WTC11 (cell line): Measurements from ENCODE around the gene CNOT10. TPM values are rescaled to one million over a fixed set of nuclear protein-coding genes. Genes with fewer than 3 reads are reported as not detected.

ENCODE experiments used
- ATAC-seq: fragments of 200-7000 bp; cut with Tn5 transposase; 2 replicates; pipeline ENCODE4 v1.10.0; 2021; ENCODE audit warnings: mild to moderate bottlenecking, moderate library complexity
- CTCF ChIA-PET: fragments of 300-600 bp; sonication (Branson Sonifier 250); formaldehyde crosslinking; loops from one replicate; lab custom pipeline; 2021; ENCODE audit warnings: antibody characterized with exemption; lab: Charles Lee
- POLR2A ChIA-PET: fragments of 350-600 bp; sonication (Branson Sonifier 250); formaldehyde crosslinking; loops from one replicate; lab custom pipeline; 2021; ENCODE audit warnings: antibody characterized with exemption; lab: Charles Lee
- DNase-seq: peaks from one replicate; pipeline ENCODE4 v3.0.0; 2021; ENCODE audit warnings: low spot score
- H3K27ac Mint-ChIP-seq: 2 replicates; pipeline ENCODE4 v1.8.0; 2021; ENCODE audit warnings: mixed read lengths
- H3K27me3 Mint-ChIP-seq: 2 replicates; pipeline ENCODE4 v1.8.0; 2021; ENCODE audit warnings: low read depth, mild to moderate bottlenecking, moderate library complexity, mixed read lengths
- H3K36me3 Mint-ChIP-seq: 2 replicates; pipeline ENCODE4 v1.8.0; 2021; ENCODE audit warnings: mixed read lengths
- H3K4me1 Mint-ChIP-seq: 2 replicates; pipeline ENCODE4 v1.8.0; 2022; ENCODE audit warnings: mixed read lengths
- H3K4me3 Mint-ChIP-seq: 2 replicates; pipeline ENCODE4 v1.8.0; 2021; ENCODE audit warnings: mild to moderate bottlenecking, moderate library complexity, mixed read lengths
- H3K9me3 Mint-ChIP-seq: 2 replicates; pipeline ENCODE4 v1.8.0; 2021; ENCODE audit warnings: mixed read lengths
- ATF1 ChIP-seq: sonication (generic); formaldehyde crosslinking; IDR thresholded peaks from 2 replicates; pipeline ENCODE4 v1.8.1; 2023; ENCODE audit warnings: mild to moderate bottlenecking, moderate library complexity, missing genetic modification reagents
- FOXK1 ChIP-seq: sonication (generic); formaldehyde crosslinking; IDR thresholded peaks from 2 replicates; pipeline ENCODE4 v1.8.0; 2022; ENCODE audit warnings: mild to moderate bottlenecking, moderate library complexity, missing genetic modification reagents
- GRHL2 ChIP-seq: fragments of 250-450 bp; sonication (Bioruptor Pico); IDR thresholded peaks from 2 replicates; pipeline ENCODE4 v1.8.0; 2022; ENCODE audit warnings: mild to moderate bottlenecking, moderate library complexity; ENCODE audit not compliant: insufficient replicate concordance, severe bottlenecking
- IRF2 ChIP-seq: sonication (generic); formaldehyde crosslinking; IDR thresholded peaks from 2 replicates; pipeline ENCODE4 v1.8.0; 2022; ENCODE audit warnings: low read depth, missing genetic modification reagents, borderline replicate concordance
- JUN ChIP-seq: sonication (generic); formaldehyde crosslinking; IDR thresholded peaks from 2 replicates; pipeline ENCODE4 v1.8.0; 2023; ENCODE audit warnings: mild to moderate bottlenecking, missing genetic modification reagents
- KAT7 ChIP-seq: sonication (generic); formaldehyde crosslinking; IDR thresholded peaks from 2 replicates; pipeline ENCODE4 v1.8.1; 2023; ENCODE audit warnings: missing genetic modification reagents, mild to moderate bottlenecking, borderline replicate concordance
- MYBL2 ChIP-seq: sonication (generic); formaldehyde crosslinking; IDR thresholded peaks from 2 replicates; pipeline ENCODE4 v1.8.1; 2023; ENCODE audit warnings: mild to moderate bottlenecking, moderate library complexity, missing genetic modification reagents
- NFATC4 ChIP-seq: fragments of 250-450 bp; sonication (Bioruptor Pico); IDR thresholded peaks from 2 replicates; pipeline ENCODE4 v1.9.0; 2021; ENCODE audit warnings: mild to moderate bottlenecking
- NFYB ChIP-seq: sonication (generic); formaldehyde crosslinking; conservative IDR thresholded peaks from 2 replicates; pipeline ENCODE4 v1.8.0; 2022; ENCODE audit warnings: low read depth, missing genetic modification reagents
- TP53 ChIP-seq: sonication (generic); formaldehyde crosslinking; IDR thresholded peaks from 2 replicates; pipeline ENCODE4 v1.8.1; 2023; ENCODE audit warnings: mild to moderate bottlenecking, missing genetic modification reagents
- ZNF121 ChIP-seq: sonication (generic); formaldehyde crosslinking; IDR thresholded peaks from 2 replicates; pipeline ENCODE4 v1.8.0; 2023; ENCODE audit warnings: missing genetic modification reagents
- ZNF671 ChIP-seq: fragments of 250-450 bp; sonication (Bioruptor Pico); IDR thresholded peaks from 2 replicates; pipeline ENCODE4 v1.8.0; 2021; ENCODE audit warnings: mild to moderate bottlenecking
- total RNA-seq: library from RNA; stranded (reverse); gene quantifications from 3 replicates; pipeline ENCODE4 v1.2.3, GENCODE V29; 2021
- TF ChIP-seq, protein P1 (sequence below): sonication (generic); formaldehyde crosslinking; IDR thresholded peaks from 2 replicates; pipeline ENCODE4 v1.8.0; 2023; ENCODE audit warnings: missing genetic modification reagents, mild to moderate bottlenecking, borderline replicate concordance
- TF ChIP-seq, protein P2 (sequence below): sonication (generic); formaldehyde crosslinking; IDR thresholded peaks from 2 replicates; pipeline ENCODE4 v1.8.1; 2022; ENCODE audit warnings: mild to moderate bottlenecking, moderate library complexity, missing genetic modification reagents
- TF ChIP-seq, protein P3 (sequence below): sonication (generic); formaldehyde crosslinking; IDR thresholded peaks from 2 replicates; pipeline ENCODE4 v1.8.0; 2022; ENCODE audit warnings: mild to moderate bottlenecking, missing genetic modification reagents
- TF ChIP-seq, protein P4 (sequence below): sonication (generic); formaldehyde crosslinking; IDR thresholded peaks from 2 replicates; pipeline ENCODE4 v1.8.1; 2022; ENCODE audit warnings: low read depth, missing genetic modification reagents, borderline replicate concordance
- TF ChIP-seq, protein P5 (sequence below): sonication (generic); formaldehyde crosslinking; IDR thresholded peaks from 2 replicates; pipeline ENCODE4 v1.8.0; 2022; ENCODE audit warnings: mild to moderate bottlenecking, missing genetic modification reagents
- TF ChIP-seq, protein P6 (sequence below): fragments of 250-450 bp; sonication (Bioruptor Pico); IDR thresholded peaks from 2 replicates; pipeline ENCODE4 v1.9.0; 2021; ENCODE audit warnings: mild to moderate bottlenecking
- TF ChIP-seq, protein P7 (sequence below): sonication (generic); formaldehyde crosslinking; IDR thresholded peaks from 2 replicates; pipeline ENCODE4 v1.8.1; 2023; ENCODE audit warnings: mild to moderate bottlenecking, missing genetic modification reagents, borderline replicate concordance

Gene CNOT10
- total RNA-seq, 1 experiment from 2014 or later: 38.7 TPM

DNA sequence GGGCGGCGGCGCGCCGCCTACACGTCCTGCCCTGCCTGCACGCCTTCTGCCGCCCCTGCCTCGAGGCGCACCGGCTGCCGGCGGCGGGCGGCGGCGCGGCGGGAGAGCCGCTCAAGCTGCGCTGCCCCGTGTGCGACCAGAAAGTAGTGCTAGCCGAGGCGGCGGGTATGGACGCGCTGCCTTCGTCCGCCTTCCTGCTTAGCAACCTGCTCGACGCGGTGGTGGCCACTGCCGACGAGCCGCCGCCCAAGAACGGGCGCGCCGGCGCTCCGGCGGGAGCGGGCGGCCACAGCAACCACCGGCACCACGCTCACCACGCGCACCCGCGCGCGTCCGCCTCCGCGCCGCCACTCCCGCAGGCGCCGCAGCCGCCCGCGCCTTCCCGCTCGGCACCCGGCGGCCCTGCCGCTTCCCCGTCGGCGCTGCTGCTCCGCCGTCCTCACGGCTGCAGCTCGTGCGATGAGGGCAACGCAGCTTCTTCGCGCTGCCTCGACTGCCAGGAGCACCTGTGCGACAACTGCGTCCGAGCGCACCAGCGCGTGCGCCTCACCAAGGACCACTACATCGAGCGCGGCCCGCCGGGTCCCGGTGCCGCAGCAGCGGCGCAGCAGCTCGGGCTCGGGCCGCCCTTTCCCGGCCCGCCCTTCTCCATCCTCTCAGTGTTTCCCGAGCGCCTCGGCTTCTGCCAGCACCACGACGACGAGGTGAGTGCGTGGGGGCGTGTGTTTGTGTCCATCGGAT, 133.4 kb downstream of the CNOT10 start:
- Mint-ChIP-seq H3K27me3 (peaks cover 7% of the 10 kb centered on the region; the same call in 1 of the 2 replicates), H3K4me1 (peaks cover 44% of the 10 kb centered on the region), H3K36me3 (peaks cover 51% of the 10 kb centered on the region), H3K9me3 (no peaks in the 10 kb centered on the region), H3K27ac (peak overlapping the region; percentile 96), H3K4me3 (peak overlapping the region; percentile 100)
- DNase-seq (no peak), ATAC-seq (no peak)
- ChIA-PET POLR2A (interaction anchor here (3.4 kb wide), 1 partner anchor 38 kb away, joined by 34 read pairs; no protein-coding TSS in a partner anchor), CTCF (no interaction called here)
- TF ChIP-seq, protein P1, sequence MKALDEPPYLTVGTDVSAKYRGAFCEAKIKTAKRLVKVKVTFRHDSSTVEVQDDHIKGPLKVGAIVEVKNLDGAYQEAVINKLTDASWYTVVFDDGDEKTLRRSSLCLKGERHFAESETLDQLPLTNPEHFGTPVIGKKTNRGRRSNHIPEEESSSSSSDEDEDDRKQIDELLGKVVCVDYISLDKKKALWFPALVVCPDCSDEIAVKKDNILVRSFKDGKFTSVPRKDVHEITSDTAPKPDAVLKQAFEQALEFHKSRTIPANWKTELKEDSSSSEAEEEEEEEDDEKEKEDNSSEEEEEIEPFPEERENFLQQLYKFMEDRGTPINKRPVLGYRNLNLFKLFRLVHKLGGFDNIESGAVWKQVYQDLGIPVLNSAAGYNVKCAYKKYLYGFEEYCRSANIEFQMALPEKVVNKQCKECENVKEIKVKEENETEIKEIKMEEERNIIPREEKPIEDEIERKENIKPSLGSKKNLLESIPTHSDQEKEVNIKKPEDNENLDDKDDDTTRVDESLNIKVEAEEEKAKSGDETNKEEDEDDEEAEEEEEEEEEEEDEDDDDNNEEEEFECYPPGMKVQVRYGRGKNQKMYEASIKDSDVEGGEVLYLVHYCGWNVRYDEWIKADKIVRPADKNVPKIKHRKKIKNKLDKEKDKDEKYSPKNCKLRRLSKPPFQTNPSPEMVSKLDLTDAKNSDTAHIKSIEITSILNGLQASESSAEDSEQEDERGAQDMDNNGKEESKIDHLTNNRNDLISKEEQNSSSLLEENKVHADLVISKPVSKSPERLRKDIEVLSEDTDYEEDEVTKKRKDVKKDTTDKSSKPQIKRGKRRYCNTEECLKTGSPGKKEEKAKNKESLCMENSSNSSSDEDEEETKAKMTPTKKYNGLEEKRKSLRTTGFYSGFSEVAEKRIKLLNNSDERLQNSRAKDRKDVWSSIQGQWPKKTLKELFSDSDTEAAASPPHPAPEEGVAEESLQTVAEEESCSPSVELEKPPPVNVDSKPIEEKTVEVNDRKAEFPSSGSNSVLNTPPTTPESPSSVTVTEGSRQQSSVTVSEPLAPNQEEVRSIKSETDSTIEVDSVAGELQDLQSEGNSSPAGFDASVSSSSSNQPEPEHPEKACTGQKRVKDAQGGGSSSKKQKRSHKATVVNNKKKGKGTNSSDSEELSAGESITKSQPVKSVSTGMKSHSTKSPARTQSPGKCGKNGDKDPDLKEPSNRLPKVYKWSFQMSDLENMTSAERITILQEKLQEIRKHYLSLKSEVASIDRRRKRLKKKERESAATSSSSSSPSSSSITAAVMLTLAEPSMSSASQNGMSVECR: peak; percentile 42; the same call in 1 of the 2 replicates
- TF ChIP-seq GRHL2 (CRISPR knock-in tag) (no peak), ZNF671 (CRISPR knock-in tag) (no peak), KAT7 (CRISPR knock-in tag) (peak; percentile 99), NFATC4 (CRISPR knock-in tag) (no peak), IRF2 (CRISPR knock-in tag) (0 out of 2 replicates have a peak, but pooled peaks have one; percentile 50), JUN (CRISPR knock-in tag) (peak; percentile 43; the same call in 1 of the 2 replicates), MYBL2 (peak; percentile 51; the same call in 1 of the 2 replicates), ATF1 (CRISPR knock-in tag) (peak; percentile 87), NFYB (0 out of 2 replicates have a peak, but pooled peaks have one; percentile 25), ZNF121 (CRISPR knock-in tag) (no peak), FOXK1 (CRISPR knock-in tag) (0 out of 2 replicates have a peak, but pooled peaks have one; percentile 11), TP53 (CRISPR knock-in tag) (0 out of 2 replicates have a peak, but pooled peaks have one; percentile 15)
- TF ChIP-seq, protein P2, sequence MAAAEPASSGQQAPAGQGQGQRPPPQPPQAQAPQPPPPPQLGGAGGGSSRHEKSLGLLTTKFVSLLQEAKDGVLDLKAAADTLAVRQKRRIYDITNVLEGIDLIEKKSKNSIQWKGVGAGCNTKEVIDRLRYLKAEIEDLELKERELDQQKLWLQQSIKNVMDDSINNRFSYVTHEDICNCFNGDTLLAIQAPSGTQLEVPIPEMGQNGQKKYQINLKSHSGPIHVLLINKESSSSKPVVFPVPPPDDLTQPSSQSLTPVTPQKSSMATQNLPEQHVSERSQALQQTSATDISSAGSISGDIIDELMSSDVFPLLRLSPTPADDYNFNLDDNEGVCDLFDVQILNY: no peak
- TF ChIP-seq, protein P3, sequence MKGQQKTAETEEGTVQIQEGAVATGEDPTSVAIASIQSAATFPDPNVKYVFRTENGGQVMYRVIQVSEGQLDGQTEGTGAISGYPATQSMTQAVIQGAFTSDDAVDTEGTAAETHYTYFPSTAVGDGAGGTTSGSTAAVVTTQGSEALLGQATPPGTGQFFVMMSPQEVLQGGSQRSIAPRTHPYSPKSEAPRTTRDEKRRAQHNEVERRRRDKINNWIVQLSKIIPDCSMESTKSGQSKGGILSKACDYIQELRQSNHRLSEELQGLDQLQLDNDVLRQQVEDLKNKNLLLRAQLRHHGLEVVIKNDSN: no peak
- TF ChIP-seq, protein P4, sequence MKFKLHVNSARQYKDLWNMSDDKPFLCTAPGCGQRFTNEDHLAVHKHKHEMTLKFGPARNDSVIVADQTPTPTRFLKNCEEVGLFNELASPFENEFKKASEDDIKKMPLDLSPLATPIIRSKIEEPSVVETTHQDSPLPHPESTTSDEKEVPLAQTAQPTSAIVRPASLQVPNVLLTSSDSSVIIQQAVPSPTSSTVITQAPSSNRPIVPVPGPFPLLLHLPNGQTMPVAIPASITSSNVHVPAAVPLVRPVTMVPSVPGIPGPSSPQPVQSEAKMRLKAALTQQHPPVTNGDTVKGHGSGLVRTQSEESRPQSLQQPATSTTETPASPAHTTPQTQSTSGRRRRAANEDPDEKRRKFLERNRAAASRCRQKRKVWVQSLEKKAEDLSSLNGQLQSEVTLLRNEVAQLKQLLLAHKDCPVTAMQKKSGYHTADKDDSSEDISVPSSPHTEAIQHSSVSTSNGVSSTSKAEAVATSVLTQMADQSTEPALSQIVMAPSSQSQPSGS (CRISPR knock-in tag): no peak
- TF ChIP-seq, protein P5, sequence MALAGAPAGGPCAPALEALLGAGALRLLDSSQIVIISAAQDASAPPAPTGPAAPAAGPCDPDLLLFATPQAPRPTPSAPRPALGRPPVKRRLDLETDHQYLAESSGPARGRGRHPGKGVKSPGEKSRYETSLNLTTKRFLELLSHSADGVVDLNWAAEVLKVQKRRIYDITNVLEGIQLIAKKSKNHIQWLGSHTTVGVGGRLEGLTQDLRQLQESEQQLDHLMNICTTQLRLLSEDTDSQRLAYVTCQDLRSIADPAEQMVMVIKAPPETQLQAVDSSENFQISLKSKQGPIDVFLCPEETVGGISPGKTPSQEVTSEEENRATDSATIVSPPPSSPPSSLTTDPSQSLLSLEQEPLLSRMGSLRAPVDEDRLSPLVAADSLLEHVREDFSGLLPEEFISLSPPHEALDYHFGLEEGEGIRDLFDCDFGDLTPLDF (CRISPR knock-in tag): no peak
- TF ChIP-seq, protein P6, sequence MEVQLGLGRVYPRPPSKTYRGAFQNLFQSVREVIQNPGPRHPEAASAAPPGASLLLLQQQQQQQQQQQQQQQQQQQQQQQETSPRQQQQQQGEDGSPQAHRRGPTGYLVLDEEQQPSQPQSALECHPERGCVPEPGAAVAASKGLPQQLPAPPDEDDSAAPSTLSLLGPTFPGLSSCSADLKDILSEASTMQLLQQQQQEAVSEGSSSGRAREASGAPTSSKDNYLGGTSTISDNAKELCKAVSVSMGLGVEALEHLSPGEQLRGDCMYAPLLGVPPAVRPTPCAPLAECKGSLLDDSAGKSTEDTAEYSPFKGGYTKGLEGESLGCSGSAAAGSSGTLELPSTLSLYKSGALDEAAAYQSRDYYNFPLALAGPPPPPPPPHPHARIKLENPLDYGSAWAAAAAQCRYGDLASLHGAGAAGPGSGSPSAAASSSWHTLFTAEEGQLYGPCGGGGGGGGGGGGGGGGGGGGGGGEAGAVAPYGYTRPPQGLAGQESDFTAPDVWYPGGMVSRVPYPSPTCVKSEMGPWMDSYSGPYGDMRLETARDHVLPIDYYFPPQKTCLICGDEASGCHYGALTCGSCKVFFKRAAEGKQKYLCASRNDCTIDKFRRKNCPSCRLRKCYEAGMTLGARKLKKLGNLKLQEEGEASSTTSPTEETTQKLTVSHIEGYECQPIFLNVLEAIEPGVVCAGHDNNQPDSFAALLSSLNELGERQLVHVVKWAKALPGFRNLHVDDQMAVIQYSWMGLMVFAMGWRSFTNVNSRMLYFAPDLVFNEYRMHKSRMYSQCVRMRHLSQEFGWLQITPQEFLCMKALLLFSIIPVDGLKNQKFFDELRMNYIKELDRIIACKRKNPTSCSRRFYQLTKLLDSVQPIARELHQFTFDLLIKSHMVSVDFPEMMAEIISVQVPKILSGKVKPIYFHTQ (CRISPR knock-in tag): no peak
- TF ChIP-seq, protein P7, sequence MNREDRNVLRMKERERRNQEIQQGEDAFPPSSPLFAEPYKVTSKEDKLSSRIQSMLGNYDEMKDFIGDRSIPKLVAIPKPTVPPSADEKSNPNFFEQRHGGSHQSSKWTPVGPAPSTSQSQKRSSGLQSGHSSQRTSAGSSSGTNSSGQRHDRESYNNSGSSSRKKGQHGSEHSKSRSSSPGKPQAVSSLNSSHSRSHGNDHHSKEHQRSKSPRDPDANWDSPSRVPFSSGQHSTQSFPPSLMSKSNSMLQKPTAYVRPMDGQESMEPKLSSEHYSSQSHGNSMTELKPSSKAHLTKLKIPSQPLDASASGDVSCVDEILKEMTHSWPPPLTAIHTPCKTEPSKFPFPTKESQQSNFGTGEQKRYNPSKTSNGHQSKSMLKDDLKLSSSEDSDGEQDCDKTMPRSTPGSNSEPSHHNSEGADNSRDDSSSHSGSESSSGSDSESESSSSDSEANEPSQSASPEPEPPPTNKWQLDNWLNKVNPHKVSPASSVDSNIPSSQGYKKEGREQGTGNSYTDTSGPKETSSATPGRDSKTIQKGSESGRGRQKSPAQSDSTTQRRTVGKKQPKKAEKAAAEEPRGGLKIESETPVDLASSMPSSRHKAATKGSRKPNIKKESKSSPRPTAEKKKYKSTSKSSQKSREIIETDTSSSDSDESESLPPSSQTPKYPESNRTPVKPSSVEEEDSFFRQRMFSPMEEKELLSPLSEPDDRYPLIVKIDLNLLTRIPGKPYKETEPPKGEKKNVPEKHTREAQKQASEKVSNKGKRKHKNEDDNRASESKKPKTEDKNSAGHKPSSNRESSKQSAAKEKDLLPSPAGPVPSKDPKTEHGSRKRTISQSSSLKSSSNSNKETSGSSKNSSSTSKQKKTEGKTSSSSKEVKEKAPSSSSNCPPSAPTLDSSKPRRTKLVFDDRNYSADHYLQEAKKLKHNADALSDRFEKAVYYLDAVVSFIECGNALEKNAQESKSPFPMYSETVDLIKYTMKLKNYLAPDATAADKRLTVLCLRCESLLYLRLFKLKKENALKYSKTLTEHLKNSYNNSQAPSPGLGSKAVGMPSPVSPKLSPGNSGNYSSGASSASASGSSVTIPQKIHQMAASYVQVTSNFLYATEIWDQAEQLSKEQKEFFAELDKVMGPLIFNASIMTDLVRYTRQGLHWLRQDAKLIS (CRISPR knock-in tag): no peak
